ENCODE measurements around the gene TBC1D21.

GRCh38 chr15:73867426-73867825 lies 5.9 kb upstream of the TBC1D21 start:
- TF ChIP-seq, protein P1, sequence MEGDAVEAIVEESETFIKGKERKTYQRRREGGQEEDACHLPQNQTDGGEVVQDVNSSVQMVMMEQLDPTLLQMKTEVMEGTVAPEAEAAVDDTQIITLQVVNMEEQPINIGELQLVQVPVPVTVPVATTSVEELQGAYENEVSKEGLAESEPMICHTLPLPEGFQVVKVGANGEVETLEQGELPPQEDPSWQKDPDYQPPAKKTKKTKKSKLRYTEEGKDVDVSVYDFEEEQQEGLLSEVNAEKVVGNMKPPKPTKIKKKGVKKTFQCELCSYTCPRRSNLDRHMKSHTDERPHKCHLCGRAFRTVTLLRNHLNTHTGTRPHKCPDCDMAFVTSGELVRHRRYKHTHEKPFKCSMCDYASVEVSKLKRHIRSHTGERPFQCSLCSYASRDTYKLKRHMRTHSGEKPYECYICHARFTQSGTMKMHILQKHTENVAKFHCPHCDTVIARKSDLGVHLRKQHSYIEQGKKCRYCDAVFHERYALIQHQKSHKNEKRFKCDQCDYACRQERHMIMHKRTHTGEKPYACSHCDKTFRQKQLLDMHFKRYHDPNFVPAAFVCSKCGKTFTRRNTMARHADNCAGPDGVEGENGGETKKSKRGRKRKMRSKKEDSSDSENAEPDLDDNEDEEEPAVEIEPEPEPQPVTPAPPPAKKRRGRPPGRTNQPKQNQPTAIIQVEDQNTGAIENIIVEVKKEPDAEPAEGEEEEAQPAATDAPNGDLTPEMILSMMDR (IDR thresholded peaks at IDR 0.05) = no peak
- TF ChIP-seq POLR2A (IDR thresholded peaks at IDR 0.05) = no peak
